ENCODE measurements around the gene SYT1. TPM values are rescaled to one million over a fixed set of nuclear protein-coding genes. Genes with fewer than 3 reads are reported as not detected.

Gene SYT1
- polyA plus RNA-seq, 1 experiment = 6.8 TPM

DNA sequence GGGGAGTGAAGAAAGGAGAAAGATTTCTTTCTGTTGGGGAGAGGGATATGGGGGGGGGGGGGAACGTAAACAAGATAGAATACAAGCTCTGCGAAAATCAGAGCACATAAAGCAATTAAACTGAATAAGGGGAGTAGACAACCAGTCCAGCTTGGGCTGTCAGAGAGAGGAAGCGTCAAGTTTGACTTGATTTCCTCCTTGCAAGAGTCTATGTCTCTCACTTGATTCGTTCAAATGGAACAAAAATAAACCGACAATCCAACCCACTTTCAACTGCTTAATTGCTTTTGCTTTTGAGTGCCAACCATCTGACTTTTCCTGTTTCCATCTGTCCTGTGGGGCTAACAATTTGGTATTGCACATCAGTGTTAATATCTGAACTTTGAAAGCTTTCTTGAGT, 942 bp downstream of the SYT1 start:
- no peaks in the 10 kb centered on the region for H3K27me3 ChIP-seq (ENCODE audit: control insufficient read depth, insufficient read depth, low read length)
- H3K27ac ChIP-seq (ENCODE audit: low read depth, low read length) = no peak overlapping the region
- peak overlapping the region; percentile 87 for H3K4me3 ChIP-seq (ENCODE audit: low read depth, low read length)
- DNase-seq (ENCODE audit: low read depth, low spot score) = no peak
- ChIA-PET POLR2A (no interaction called here), CTCF (interaction anchor here (0.6 to 1.1 kb wide), 2 partner anchors 12 to 309 kb away, joined by 3 to 4 read pairs; no protein-coding TSS in a partner anchor)
- H3K9me3 ChIP-seq (ENCODE audit: control insufficient read depth, insufficient read depth, low read length) = no peaks in the 10 kb centered on the region; the same call in 1 of the 2 replicates
- TF ChIP-seq, protein P1, sequence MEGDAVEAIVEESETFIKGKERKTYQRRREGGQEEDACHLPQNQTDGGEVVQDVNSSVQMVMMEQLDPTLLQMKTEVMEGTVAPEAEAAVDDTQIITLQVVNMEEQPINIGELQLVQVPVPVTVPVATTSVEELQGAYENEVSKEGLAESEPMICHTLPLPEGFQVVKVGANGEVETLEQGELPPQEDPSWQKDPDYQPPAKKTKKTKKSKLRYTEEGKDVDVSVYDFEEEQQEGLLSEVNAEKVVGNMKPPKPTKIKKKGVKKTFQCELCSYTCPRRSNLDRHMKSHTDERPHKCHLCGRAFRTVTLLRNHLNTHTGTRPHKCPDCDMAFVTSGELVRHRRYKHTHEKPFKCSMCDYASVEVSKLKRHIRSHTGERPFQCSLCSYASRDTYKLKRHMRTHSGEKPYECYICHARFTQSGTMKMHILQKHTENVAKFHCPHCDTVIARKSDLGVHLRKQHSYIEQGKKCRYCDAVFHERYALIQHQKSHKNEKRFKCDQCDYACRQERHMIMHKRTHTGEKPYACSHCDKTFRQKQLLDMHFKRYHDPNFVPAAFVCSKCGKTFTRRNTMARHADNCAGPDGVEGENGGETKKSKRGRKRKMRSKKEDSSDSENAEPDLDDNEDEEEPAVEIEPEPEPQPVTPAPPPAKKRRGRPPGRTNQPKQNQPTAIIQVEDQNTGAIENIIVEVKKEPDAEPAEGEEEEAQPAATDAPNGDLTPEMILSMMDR (IDR thresholded peaks at IDR 0.05; ENCODE audit: low read depth, low read length) = no peak

DNA sequence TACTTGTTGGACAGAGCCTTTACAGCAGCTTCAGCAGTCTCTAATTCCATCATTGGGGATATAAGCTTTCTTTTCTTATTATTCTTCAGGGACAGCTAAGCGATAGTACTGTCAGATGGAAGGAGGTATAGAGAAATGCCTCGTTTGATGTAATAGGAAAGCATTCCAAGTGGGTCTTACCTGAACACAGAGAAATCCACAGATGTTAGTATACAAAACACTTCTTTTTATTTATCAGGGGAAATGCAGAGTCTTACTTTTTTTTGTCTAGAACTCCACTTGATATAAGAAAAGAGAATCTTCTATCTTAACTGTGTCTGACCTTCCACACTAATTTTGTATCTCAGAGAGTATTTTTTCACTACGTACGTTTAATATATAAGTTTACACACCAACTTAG, 1.9 kb downstream of the SYT1 start:
- ChIA-PET CTCF (interaction anchor here (1.1 kb wide), 1 partner anchor 308 kb away, joined by 4 read pairs; no protein-coding TSS in a partner anchor), POLR2A (no interaction called here)
- H3K4me3 ChIP-seq (ENCODE audit: low read depth, low read length) = no peak overlapping the region
- H3K27ac ChIP-seq (ENCODE audit: low read depth, low read length) = no peak overlapping the region
- H3K27me3 ChIP-seq (ENCODE audit: control insufficient read depth, insufficient read depth, low read length) = no peaks in the 10 kb centered on the region
- TF ChIP-seq, protein P1 (IDR thresholded peaks at IDR 0.05; ENCODE audit: low read depth, low read length) = no peak
- H3K9me3 ChIP-seq (ENCODE audit: control insufficient read depth, insufficient read depth, low read length) = no peaks in the 10 kb centered on the region; the same call in 1 of the 2 replicates
- no peak for DNase-seq (ENCODE audit: low read depth, low spot score)

DNA sequence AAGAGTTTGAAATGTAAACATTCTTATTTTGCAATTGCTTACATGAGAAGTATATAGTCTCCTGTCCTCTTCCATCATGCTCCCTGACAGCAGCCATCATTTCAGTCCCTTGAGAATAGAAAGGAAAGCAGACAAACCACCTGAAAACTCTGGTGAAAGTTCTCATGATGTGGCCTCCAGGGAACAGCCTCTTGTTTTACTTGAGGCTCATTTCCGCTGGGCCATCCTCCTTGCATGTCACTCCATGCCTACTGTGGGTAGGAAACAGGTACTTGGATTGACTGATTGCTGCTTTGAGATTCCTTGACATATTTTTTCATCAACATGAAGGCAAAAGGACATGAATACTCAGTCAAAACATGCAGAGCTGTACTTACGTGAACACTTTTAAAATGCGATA, 6.0 kb downstream of the SYT1 start:
- Histone ChIP-seq H3K27me3 (ENCODE audit: control insufficient read depth, insufficient read depth, low read length) (no peaks in the 10 kb centered on the region), H3K27ac (ENCODE audit: low read depth, low read length) (no peak overlapping the region), H3K4me3 (ENCODE audit: low read depth, low read length) (no peak overlapping the region), H3K9me3 (ENCODE audit: control insufficient read depth, insufficient read depth, low read length) (no peaks in the 10 kb centered on the region)
- DNase-seq (ENCODE audit: low read depth, low spot score) = no peak
- ChIA-PET POLR2A (no interaction called here), CTCF (interaction anchor here (1.5 kb wide), 1 partner anchor 304 kb away, joined by 3 read pairs; no protein-coding TSS in a partner anchor)
- TF ChIP-seq, protein P1 (IDR thresholded peaks at IDR 0.05; ENCODE audit: low read depth, low read length) = no peak

DNA sequence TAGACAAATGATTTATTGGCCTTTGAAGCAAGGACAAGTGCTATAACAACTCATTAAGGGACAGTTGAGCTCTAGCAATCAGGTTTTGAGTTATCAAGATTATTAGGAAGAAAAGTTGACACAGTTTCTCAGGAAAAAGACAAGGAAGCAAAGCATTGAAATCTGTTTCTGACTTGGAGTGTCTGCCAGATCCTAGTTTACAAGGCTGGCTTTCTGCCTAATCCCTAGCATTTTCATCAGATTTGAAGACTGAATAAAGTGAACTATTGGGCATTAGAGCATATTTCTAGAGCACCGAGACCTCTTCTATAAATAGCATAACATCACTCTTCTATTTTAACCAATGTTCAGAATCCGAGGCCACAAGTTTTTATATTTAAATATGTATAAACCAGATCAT, 7.0 kb downstream of the SYT1 start:
- CTCF ChIA-PET = interaction anchor here (0.6 kb wide), 1 partner anchor 1249 kb away, joined by 9 read pairs; no protein-coding TSS in a partner anchor

DNA sequence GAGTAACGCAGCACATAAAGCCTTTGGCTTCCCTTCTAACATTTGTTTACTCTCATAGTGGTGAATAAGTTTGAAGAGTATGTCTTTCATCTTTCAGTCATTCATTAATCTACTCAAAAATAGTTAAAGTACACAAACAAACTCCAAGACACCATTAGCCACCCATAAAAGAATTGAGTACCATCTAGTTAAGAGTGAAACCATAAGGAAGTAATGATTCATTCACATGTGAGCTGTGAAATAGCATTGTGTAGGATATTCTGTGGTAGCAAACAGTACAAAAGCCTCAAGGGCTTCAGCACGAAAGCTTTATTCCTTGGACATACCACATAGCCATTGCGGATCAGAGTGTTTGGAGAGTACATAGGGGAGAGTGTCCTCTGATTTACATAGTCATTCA, 13.9 kb downstream of the SYT1 start:
- TF ChIP-seq, protein P1 (IDR thresholded peaks at IDR 0.05; ENCODE audit: low read depth, low read length) = no peak
- Histone ChIP-seq H3K9me3 (ENCODE audit: control insufficient read depth, insufficient read depth, low read length) (no peaks in the 10 kb centered on the region), H3K27ac (ENCODE audit: low read depth, low read length) (no peak overlapping the region), H3K27me3 (ENCODE audit: control insufficient read depth, insufficient read depth, low read length) (no peaks in the 10 kb centered on the region), H3K4me3 (ENCODE audit: low read depth, low read length) (no peak overlapping the region)
- POLR2A ChIA-PET = no interaction called here
- no peak for DNase-seq (ENCODE audit: low read depth, low spot score)
- CTCF ChIA-PET = no interaction called here

More for the DNA sequence above, 7.0 kb downstream of the SYT1 start:
- no peaks in the 10 kb centered on the region for H3K27me3 ChIP-seq (ENCODE audit: control insufficient read depth, insufficient read depth, low read length)
- TF ChIP-seq, protein P1 (IDR thresholded peaks at IDR 0.05; ENCODE audit: low read depth, low read length) = no peak
- DNase-seq (ENCODE audit: low read depth, low spot score) = no peak
- no peaks in the 10 kb centered on the region for H3K9me3 ChIP-seq (ENCODE audit: control insufficient read depth, insufficient read depth, low read length)
- H3K27ac ChIP-seq (ENCODE audit: low read depth, low read length) = no peak overlapping the region
- POLR2A ChIA-PET = no interaction called here
- H3K4me3 ChIP-seq (ENCODE audit: low read depth, low read length) = no peak overlapping the region
